Panc1 (cell line): ENCODE measurements around the gene FMO2.

Experiments
- POLR2AphosphoS5 ChIP-seq: IDR thresholded peaks from 2 replicates; pipeline ENCODE4 v1.6.1; 2012; ENCODE audit warnings: mild to moderate bottlenecking, low read depth, low read length, moderate library complexity
- TF ChIP-seq, protein P1 (sequence below): fragments of 450-650 bp; IDR thresholded peaks from 2 replicates; pipeline ENCODE4 v1.5.1; 2017; ENCODE audit warnings: mild to moderate bottlenecking

DNA sequence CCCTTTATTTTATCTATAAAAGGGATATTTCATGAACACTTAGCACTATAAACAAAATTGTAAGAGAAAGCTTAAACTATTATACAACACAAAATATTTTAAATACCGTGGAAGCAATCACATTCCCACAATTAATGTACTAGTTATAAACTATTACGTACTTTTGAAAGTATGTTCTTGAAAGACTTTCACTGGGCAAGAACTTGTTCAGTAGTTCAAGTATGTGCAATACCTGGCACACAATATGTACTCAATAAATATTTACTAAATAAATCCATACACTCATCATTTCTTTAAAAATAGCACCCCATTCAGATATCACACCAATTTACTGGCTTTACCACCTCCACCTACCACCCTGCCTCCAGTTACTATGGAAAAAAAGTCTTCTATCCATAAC, 12.6 kb upstream of the FMO2 start:
- TF ChIP-seq, protein P1, sequence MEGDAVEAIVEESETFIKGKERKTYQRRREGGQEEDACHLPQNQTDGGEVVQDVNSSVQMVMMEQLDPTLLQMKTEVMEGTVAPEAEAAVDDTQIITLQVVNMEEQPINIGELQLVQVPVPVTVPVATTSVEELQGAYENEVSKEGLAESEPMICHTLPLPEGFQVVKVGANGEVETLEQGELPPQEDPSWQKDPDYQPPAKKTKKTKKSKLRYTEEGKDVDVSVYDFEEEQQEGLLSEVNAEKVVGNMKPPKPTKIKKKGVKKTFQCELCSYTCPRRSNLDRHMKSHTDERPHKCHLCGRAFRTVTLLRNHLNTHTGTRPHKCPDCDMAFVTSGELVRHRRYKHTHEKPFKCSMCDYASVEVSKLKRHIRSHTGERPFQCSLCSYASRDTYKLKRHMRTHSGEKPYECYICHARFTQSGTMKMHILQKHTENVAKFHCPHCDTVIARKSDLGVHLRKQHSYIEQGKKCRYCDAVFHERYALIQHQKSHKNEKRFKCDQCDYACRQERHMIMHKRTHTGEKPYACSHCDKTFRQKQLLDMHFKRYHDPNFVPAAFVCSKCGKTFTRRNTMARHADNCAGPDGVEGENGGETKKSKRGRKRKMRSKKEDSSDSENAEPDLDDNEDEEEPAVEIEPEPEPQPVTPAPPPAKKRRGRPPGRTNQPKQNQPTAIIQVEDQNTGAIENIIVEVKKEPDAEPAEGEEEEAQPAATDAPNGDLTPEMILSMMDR = no peak
- TF ChIP-seq POLR2AphosphoS5 = no peak
